Measurements from ENCODE around the gene CEP83.

CEP83 gene

GRCh38 chr12:94258593-94258992 is 201.1 kb downstream of the CEP83 start:
- Histone ChIP-seq H3K4me1 (ENCODE audit: insufficient read depth, low read length) (peaks cover 20% of the 10 kb centered on the region), H3K4me2 (ENCODE audit: insufficient read depth, low read length) (no peak overlapping the region), H3K36me3 (ENCODE audit: insufficient read depth, low read length) (no peaks in the 10 kb centered on the region), H3K9me3 (ENCODE audit: insufficient read depth, low read length, severe bottlenecking) (no peaks in the 10 kb centered on the region), H3K27me3 (ENCODE audit: insufficient read depth, low read length, poor library complexity) (no peaks in the 10 kb centered on the region), H3K27ac (ENCODE audit: low read length) (no peak overlapping the region), H3K4me3 (ENCODE audit: low read depth in 1 of 2, low read length in 2 of 2) (no peak overlapping the region), H3K9ac (ENCODE audit: low read depth, low read length) (no peak overlapping the region), H4K20me1 (ENCODE audit: insufficient read depth, low read length) (no peaks in the 10 kb centered on the region), H2AFZ (ENCODE audit: low read depth, low read length) (no peak overlapping the region), H3K79me2 (ENCODE audit: insufficient read depth, low read length) (no peaks in the 10 kb centered on the region)
- TF ChIP-seq, protein P1, sequence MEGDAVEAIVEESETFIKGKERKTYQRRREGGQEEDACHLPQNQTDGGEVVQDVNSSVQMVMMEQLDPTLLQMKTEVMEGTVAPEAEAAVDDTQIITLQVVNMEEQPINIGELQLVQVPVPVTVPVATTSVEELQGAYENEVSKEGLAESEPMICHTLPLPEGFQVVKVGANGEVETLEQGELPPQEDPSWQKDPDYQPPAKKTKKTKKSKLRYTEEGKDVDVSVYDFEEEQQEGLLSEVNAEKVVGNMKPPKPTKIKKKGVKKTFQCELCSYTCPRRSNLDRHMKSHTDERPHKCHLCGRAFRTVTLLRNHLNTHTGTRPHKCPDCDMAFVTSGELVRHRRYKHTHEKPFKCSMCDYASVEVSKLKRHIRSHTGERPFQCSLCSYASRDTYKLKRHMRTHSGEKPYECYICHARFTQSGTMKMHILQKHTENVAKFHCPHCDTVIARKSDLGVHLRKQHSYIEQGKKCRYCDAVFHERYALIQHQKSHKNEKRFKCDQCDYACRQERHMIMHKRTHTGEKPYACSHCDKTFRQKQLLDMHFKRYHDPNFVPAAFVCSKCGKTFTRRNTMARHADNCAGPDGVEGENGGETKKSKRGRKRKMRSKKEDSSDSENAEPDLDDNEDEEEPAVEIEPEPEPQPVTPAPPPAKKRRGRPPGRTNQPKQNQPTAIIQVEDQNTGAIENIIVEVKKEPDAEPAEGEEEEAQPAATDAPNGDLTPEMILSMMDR (IDR thresholded peaks at IDR 0.05; ENCODE audit: borderline replicate concordance, extremely low read depth, low read length, poor library complexity, severe bottlenecking) = no peak
- TF ChIP-seq EZH2 (IDR thresholded peaks at IDR 0.05; ENCODE audit: borderline replicate concordance, low read depth, low read length, severe bottlenecking) = no peak
- DNase-seq = no peak
- ATAC-seq (ENCODE audit: insufficient read depth, low read depth) = no peak

All from DND-41 (cell line).